Retina (tissue), 1 donor: ENCODE data around the gene CFDP1.
A peak's percentile ranks its signal among the peaks of the same experiment; 100 is the strongest.

Source experiments
- DNase-seq: peaks from one replicate; pipeline ENCODE4 v3.0.0-alpha.2; 2016

The CFDP1 gene

DNA sequence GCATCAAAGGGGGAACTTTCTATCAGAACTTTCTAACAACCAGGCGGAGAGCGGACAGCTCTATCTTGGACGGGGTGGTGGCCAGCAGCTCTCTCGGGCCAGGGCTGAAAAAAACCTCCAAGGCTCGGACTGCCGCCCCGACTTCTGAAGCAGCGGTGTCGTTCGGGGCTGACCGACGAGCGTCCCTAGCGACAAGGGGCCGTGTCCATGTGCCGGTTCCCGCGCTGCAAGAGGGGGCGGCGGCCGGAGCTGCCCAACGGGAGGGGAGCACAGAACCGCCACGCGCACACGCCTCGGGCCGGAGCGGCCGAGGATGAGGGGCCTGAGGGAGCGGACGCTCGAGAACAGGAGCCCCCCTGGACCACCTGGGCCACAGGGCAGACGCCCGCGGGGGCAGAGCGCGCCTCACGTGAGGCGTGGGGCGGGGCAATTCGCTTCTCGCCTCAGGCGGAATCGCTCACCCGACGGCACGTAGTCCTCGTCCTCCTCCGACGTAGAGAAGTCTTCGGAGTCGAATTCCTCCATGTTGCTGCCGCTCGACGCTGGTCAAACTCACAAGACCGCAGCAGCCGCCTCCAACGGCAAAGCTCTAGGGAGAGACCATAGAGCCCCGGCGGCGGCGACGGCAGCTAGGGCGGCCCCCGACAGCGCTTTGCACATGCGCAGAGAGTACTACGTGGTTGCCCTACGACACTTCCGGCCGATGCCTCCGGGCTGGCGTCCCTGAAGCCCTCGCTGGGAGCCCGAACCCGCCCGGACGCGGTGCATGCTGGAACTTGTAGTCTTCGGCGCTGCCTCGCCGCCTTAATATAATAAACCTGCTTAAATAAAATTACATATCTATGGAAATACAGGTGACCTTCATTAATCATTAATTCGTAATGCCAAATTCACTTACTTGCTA, at the start of gene CFDP1:
CFDP1 (minus strand) TSS at position 676 of the 904 bp plus-strand sequence; CDS start at position 525, 151 bp downstream.
- peak; percentile 99 for DNase-seq

DNA sequence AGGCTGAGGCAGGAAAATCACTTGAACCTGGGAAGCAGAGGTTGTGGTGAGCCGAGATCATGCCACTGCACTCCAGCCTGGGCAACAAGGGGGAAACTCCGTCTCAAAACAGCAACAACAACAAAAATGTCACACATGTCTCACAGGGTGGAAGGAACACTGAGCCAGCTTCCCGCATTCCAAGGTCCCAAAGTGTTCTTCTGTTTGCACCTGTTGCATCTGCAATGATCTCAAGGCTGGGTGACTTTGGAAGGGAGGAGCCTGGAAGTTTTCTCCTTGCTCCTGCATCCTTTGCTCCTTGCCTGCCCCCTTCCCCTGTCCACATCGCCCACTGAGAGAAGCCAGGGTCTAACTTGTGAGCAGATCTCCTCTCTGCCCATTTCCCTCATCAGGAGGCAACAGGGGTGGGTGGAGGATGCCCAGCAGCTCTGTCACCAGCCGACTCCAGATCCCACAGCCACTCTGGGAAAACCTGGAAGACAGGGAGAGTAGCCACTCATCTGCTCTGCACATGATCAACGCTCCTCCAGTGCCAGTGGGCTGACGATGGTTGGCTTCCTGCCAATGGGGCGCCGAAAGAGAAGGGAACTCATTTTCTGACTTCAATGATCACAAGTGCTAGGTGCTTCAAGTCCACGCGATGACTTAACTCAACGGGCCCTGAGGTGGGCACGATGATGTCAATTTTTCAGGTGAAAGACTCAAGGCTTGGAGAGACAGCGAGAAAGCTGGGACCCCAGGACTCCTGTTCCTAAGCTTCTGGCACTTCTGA, 49.3 kb upstream of the CFDP1 start:
- no peak for DNase-seq

DNA sequence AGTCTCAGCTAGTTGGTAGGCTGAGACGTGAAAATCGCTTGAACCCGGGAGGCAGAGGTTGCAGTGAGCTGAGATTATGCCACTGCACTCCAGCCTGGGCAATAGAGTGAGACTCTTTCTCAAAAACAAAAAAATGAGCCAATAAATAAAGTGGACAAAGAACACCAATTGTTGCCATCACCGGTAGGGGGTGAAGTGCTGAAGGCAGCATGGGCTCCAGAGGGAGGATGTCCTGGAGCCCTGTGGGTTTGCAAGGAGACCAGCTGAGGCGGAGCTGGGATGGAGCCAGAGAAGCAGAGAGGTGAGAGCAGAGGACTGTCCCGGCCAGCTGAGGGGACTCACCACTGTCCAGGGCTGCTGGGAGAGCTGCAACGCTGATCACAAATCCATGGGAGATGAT, 48.2 kb upstream of the CFDP1 start:
- DNase-seq = no peak

DNA sequence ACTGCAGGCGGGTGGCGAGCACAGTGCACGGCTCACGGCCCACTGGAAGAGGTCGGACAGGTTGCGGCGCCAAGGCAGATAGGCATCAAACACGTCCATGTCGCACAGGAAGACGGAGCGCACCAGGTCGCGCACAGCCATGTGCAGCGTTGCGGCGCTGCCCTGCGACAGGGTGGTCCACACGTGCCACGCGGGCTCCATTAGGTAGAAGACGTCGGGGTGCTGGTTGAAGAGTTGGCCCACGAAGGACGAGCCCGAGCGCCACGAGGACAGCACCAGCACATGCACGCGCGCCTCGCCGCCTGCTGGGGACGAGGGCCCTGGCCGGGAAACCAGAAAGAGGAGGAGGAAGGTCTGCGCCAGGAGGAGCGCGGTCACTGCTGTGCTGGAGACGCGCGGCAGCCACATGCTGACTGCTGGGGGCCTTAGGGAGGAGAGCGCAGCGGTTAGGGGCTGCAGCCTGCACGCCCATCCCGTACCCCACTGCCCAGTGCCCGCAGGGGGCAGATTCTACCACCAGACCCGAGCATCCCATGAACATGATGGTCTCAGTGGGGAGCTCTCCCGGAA, 46.2 kb upstream of the CFDP1 start:
- DNase-seq = no peak

DNA sequence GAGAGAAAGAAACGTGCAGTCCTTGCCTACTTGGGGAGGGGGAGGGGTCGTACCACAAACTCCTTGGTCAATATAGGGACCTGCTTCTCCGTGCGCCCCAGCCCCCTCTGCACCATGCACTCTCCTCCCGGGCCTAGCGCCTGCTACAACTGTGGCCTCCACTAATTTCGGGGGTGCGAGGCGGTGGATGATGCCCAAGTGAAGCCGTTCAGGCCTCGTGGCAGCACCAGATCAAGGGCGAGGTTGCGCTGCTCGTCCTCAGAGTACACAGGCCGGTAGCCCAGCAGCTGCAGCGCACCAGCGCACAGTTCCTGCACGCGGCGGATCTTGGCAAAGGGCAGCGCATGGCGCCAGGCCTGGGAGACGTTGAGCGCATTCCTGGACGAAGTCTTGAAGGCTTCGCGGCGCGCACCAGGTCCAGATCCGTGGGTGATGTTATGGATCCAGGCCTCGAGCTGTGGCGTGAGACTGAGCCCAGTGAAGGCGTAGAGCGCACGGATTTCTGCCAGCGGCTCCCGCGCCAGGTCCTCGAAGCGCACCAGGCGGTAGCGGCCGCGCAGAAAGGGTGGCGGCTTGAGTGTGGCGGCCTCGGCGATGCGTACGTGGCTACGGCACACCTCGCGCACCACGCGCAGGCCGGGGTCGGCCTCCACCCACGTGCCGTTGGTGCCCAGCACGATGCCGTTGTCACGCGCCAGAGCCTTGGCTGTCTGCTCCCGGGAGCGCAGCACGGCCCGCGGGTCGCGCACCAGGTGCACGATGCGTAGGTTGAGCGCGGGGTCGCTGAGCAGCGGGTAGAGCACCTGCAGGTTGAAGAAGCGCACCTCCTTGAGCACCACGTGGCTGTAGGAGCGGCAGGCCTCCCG, 45.4 kb upstream of the CFDP1 start:
- DNase-seq = no peak

DNA sequence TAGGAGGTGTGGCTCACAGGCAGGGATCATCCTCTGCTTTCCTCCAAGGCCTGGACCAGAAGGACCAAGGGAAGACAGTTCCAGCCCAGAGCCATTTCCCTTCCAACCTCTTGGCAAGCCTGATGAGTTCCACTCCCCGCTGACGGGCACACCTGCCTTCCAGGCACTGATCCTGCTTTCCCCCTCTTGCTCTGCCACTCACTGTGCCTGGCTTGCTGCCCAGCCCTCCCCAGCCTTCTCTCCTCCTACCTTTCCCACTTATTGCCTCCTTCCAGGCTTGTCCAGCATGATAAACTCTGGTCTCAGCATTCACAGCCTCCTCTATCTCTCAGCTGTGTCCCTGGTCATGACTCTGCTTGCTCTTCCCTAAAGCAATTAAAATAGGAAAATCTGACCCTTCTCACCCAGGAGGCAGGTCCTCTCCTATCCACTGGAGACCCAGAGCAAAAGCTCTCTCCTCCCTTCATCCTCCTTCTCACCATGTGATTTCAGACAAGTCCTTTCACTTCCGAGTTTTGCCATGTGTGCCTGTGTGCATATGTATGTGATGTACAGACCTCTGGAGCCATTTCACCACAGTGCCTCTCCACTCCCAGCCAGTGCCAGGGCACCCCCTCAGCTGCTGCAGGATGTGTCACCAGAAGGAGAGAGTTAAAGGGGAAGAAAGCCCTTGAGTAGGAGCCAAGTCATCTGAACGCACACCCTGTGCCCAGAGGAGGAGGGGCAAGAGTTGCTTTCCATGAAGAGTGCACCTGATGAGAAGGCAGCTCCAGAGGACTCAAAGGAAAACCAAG, 44.6 kb upstream of the CFDP1 start:
- no peak for DNase-seq

DNA sequence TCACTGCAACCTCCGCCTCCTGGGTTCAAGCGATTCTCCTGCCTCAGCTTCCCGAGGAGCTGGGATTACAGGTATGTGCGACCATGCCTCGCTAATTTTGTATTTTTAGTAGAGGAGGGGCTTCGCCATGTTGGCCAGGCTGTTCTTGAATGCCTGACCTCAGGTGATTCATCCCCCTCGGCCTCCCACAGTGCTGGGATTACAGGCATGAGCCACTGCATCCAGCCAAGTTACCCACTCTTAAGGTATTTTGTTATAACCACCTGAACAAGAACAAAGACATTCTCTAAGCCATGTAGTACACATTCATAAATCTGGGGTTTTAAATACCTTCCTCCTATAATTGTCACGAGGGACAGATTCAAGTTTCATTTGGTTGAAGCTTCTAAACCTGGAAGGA, 43.5 kb upstream of the CFDP1 start:
- DNase-seq = no peak

DNA sequence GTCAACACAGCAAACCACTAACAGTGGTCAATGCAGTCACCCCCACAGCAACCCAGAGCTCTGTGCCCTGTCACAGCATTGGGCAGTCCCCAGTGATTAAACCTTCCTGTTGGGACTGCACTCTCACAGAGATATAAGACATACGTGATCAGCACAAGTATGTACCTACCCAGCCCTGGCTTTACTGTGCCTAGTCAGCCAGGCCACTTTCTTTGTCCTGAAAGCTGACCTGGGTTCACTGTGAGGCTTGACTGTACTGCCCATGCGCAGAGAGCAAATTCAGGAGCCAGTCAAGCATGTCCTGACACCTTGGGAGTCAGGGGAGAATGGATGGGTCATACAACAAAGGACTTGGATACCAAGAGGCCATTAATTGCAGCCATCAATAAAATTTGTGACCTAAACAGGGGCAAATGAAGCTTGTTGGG, 42.1 kb upstream of the CFDP1 start:
- DNase-seq = no peak

DNA sequence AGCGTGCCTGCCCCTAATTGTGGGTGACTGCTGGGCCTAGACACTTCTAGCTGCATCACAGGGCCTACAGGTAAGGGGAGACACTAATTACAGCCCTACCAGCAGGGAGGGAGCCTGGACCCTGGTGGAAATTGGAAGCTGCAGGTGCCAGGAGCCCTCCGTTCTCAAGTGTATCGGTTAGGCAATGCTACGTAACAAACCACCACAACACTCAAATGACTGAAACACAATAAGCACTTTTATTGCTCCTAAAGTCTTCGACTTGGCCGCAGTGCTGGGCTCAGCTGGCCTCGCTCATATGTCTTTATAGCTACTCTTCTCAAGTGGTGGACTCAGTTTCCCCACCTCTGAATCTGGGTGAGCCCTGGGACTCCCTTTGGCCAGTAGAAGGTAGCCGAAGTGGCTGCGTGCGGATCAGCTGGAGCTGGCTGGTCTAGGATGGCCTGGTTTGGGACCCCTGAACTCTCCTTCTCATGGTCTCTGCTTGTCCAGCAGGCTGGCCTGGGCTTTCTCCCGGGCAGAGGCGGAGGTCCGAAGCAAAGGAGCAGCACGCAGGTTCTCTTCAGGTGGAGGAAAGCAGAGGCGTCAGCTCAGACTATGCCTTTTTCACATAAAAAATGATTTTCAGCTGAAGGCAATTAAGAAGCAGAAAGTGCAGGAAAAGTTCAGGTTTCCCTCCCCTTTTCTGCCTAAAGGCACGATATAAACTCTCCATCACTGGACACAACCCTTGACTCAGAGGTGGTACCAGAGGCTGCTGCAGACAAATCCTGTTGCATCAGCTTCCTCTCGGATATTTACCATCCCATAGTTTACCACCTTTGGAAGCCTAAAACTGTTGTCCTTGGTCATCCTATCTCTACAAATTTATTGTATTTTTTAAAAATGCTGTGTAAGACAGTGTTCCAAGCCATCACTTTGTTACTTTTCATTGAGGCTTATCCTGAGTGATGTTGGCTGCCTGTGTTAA, 39.9 kb upstream of the CFDP1 start:
- no peak for DNase-seq

DNA sequence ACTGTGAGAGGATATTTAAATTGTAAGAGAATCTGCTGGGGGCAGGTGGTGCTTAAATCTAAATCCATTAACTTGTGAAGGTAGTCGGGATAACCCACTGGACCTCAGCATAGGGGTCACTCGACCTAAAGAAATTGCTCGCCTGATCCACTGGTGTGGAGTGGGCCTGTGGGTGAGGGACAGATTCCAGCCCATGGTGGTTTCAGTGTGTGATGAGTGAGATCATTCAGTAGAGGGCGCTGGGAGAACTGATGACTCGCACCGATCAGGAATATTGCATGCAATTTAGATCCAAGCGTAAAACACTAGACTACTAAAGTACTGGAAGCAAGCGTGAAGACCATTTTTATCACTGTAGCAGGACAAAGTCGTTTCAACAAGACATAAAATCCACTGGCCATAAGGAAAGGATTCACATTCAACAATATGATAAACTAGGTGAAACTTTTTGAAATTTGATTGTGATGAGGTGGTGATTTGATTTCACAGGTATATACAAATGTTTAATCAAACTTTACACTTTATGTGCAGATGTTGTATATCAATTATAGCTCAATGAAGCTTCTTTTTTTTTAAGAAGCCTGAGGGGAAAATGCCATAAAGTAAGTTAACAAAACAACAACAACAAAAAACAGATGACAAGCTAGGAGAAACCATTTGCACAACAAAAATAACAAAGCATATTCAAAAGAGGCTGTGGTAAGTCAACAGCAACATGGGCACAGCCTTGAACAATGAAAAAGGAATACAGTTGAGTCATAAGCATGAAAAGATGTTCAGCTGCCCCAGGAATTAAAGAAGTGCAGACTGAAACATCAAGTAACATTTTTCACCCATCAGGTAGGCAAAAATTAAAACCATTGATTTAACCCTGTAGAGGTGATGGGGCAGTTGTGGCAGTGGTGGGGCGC, 38.7 kb upstream of the CFDP1 start:
- DNase-seq = peak; percentile 67

DNA sequence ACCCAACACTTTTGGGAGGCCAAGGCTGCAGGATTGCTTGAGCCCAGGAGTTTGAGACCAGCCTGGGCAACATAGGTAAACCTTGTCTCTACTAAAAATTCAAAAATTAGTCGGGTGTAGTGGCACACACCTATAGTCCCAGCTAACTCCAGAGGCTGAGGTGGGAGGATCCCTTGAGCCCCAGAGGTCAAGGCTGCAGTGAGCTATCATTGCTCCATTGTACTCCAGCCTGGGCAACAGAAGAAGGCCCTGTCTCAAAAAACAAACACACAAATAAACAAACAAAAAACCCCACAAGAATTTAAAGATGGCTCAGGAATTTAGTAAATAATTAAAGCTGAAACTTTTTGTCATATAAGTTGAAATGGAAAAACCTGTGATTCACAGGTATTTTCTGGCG, 33.5 kb upstream of the CFDP1 start:
- DNase-seq = no peak

DNA sequence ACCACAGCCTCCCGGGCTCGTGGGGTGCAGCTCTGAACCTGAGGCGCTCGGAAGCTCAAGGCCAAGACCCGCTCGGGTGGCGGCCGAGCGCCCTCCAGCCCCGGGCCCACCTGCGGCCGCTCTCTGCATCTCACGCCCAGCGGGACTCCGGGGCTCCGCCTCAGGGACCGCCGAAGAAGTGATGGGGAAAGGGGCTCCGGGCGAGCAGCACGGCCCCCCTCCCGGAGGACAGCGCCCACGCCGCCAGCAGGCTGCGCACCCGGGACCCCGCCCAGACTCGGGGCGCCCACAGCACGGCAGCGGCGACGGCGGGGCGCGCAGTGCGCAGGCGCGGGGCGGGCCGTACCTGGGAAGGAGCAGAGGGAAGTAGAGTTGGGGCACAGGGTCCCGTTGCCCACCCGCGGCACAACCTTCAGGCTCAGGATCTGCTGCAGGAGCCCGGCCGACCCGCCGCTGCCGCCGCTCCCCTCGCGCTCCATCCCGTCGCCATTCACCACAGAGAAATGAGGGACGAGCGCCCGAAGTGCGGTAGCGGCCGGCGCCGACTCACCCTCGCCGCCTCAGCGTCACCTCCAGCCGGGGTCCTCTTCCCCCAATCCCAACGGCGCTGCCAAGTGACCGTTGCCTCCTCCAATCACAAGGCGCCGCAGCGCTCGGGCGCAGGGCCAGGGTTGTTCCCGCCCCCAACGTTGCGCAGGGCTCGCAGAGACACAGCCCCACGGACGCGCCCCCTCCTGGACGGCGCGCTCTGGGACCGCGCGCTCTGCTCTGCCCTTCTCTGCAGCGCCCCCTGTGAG, 31.0 kb upstream of the CFDP1 start, which contains the start of gene TMEM170A:
TMEM170A (minus strand) TSS at position 568 of the 797 bp plus-strand sequence; CDS start at position 479, 89 bp downstream.
- peak; percentile 100 for DNase-seq

DNA sequence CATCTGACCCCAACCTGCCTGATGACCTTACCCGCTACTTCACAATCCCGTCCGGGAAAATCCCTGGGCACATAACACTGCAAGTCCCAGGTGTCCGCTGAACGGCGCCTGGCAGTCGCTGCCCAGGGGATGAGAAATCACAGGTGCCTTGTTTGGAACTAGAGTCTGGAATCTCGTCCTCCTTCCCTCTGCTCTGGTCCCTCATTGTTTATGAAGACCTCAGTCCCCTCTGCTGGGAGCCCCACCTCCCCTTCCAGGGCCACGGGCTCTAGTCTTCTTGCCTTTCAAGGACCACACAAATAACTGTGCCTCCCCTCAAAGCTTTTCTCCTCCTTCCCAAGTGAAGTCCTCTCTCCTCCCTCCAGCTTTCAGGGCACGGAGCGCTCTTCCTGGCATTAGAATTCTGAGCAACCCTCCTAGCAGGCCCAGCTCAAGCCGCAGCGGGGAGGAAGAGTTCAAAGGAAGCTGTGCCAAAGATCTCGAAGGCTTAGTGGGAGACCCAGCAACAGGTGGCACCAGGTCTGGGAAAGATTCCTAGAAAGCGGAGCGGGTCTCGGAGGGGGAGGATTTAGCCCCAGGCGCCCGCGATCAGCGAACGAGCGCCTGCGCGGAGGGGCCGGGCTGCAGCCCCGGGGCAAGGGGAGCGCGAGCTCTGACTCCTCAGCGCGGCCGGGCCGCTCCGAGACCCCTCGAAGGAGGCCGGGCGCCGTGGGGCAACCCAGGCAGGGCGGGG, 30.3 kb upstream of the CFDP1 start:
- peak; percentile 88 for DNase-seq

DNA sequence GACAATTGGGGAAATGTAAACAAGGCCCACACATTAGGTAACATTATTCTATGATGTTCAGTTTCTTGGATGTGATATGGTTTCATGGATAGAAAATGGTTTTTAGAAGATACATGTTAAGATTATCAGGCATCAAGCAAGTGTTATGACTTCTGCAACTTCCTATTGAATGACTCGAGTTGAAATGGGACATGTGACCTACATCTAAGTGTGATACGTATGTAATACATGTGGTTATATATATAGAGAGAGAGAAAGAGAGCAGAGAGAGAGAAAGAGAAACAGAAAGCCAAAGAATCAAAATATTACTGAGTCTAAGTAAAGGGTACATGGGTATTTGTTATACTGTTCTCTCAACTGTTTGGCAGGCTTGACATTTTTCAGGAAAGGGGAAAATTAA, 29.5 kb upstream of the CFDP1 start:
- DNase-seq = no peak

DNA sequence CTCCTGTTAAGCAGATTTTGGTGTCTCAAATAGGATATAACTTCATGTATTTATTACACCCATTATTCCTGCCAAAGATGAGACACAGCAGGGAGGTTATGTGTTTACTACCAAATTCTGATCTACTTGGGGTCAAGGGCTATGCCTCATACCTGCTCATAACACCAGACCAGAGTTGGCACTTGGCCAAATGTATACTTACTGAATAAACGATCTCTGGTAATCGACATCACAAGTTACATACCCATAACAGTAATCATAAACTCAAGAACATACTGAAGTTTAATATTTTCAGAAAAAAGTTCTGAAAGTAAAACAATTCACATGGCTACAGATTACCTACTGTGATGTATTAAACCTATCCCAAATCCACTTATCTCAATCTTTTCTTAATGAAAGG, 28.3 kb upstream of the CFDP1 start:
- no peak for DNase-seq

DNA sequence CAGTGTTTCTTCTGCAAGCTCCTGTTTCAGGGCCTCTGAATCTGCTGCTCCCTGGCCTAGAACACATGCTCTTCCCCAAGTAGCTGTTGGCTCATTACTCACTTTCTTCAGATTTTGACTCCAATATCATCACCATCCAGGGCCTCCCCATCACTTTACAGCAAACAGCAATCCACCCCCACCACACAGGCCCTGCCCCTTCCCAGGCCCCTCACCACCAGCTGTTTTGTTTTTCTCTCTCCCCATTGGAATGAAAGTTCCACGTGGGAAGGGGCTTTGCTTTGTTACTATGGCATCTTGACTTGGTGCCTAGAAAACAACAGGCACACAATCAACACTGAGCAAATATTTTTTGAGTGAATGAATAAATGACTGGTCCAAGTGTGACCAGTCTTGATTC, 27.1 kb upstream of the CFDP1 start:
- peak; percentile 21 for DNase-seq

DNA sequence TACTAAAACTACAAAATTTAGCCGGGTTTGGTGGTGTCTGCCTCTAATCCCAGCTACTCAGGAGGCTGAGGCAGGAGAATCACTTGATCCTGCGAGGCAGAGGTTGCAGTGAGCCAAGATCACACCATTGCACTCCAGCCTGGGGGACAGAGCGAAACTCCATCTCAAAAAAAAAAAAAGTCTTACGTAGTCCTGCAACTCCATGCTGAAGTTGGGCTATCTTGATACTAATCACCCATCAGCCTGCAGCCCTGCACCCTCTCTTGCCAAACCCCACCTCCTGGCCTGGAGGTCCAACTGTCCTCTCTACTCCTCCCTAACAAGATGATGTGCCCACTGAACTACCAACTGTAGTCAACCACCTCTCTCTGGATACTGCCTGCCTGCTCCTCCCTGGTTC, 26.4 kb upstream of the CFDP1 start:
- no peak for DNase-seq

DNA sequence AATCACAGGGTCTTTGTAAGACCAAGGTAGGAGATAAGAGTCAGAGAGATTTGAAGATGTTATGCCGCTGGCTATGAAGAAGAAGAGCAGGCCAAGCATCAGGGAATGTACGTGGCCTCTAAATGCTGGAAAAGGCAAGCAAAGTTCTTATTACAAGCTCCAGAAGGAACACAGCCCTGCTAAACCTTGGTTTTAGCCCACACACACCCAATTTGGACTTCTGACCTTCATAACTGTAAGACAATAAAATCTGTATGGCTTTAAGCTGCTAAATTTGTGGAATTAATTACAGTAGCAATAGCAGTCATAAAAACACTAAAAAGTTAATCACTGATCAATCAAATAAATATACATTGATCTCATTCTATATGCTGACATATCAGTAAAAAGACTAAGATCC, 25.1 kb upstream of the CFDP1 start:
- no peak for DNase-seq
